ENCODE data around the gene MAP4. TPM values are rescaled to one million over a fixed set of nuclear protein-coding genes. Genes with fewer than 3 reads are reported as not detected.

MAP4 gene
- total RNA-seq, 1 donor from 2014 or later, result 191 TPM

- Histone ChIP-seq H3K27me3 (no peaks in the 10 kb centered on the region), H3K9me3 (no peaks in the 10 kb centered on the region), H3K27ac (no peak overlapping the region), H3K36me3 (peaks cover 89% of the 10 kb centered on the region), H3K4me1 (no peaks in the 10 kb centered on the region), H3K4me3 (no peak overlapping the region)
- no peak for DNase-seq
- TF ChIP-seq CTCF (IDR thresholded peaks at IDR 0.05), result no peak
- no peak for ATAC-seq
- intact Hi-C loops (cut with DNase I), result loop anchor here (10.0 kb wide), 1 partner anchor 307 kb away; no protein-coding TSS in a partner anchor
These were observed 168.3 kb downstream of the MAP4 start for GRCh38 chr3:47847801-47848518.

GRCh38 chr3:47847260-47847659, 169.0 kb downstream of the MAP4 start:
- intact Hi-C loops (cut with DNase I), result loop anchor here (10.0 kb wide), 1 partner anchor 308 kb away; no protein-coding TSS in a partner anchor
- no peaks in the 10 kb centered on the region for H3K9me3 ChIP-seq
- TF ChIP-seq CTCF (IDR thresholded peaks at IDR 0.05), result no peak
- ATAC-seq (no peak), DNase-seq (no peak)
- no peak overlapping the region for H3K27ac ChIP-seq
- peaks cover 94% of the 10 kb centered on the region for H3K36me3 ChIP-seq
- no peak overlapping the region for H3K4me3 ChIP-seq
- no peaks in the 10 kb centered on the region for H3K27me3 ChIP-seq
- no peaks in the 10 kb centered on the region for H3K4me1 ChIP-seq

DNA sequence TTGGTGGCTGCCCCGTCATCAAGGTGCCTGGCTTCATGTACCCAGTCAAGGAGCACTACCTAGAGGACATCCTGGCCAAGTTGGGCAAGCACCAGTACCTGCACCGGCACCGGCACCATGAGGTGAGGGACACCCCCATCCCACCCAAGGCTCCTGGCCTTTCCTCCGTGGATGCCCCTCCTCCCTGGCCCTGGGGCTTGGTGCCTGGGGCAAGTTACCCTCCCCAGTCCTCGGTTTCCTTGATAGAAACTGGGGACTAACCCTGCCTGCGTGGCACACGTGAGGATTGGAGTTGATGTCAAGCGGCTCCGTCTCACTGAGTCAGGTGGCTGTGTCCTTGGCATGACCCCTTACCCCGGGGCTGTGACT, 169.4 kb downstream of the MAP4 start:
- ATAC-seq (no peak), DNase-seq (no peak)
- H3K36me3 ChIP-seq, result peaks cover 97% of the 10 kb centered on the region
- no peaks in the 10 kb centered on the region for H3K4me1 ChIP-seq
- no peak overlapping the region for H3K27ac ChIP-seq
- no peaks in the 10 kb centered on the region for H3K9me3 ChIP-seq
- intact Hi-C loops (cut with DNase I), result loop anchor here (10.0 kb wide), 1 partner anchor 308 kb away; no protein-coding TSS in a partner anchor
- no peak for TF ChIP-seq CTCF (IDR thresholded peaks at IDR 0.05)
- no peak overlapping the region for H3K4me3 ChIP-seq
- H3K27me3 ChIP-seq, result no peaks in the 10 kb centered on the region

DNA sequence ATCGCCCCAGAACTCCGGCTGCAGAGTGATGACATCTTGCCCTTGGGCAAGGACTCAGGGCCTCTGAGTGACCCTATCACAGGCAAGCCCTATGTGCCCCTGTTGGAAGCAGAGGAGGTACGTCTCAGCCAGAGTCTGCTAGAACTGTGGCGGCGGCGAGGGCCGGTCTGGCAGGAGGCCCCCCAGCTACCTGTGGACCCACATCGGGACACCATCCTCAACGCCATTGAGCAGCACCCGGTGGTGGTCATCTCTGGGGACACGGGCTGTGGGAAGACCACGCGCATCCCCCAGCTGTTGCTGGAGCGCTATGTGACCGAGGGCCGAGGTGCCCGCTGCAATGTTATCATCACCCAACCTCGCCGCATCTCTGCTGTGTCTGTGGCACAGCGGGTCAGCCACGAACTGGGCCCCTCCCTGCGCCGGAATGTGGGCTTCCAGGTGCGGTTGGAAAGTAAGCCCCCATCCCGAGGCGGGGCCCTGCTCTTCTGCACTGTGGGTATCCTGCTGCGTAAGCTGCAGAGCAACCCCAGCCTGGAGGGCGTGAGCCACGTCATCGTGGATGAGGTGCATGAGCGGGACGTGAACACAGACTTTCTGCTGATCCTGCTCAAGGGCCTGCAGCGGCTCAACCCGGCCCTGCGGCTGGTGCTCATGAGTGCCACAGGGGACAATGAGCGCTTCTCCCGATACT, 169.9 kb downstream of the MAP4 start:
- no peak for ATAC-seq
- intact Hi-C loops (cut with DNase I), result loop anchor here (10.0 kb wide), 1 partner anchor 308 kb away; no protein-coding TSS in a partner anchor

DNA sequence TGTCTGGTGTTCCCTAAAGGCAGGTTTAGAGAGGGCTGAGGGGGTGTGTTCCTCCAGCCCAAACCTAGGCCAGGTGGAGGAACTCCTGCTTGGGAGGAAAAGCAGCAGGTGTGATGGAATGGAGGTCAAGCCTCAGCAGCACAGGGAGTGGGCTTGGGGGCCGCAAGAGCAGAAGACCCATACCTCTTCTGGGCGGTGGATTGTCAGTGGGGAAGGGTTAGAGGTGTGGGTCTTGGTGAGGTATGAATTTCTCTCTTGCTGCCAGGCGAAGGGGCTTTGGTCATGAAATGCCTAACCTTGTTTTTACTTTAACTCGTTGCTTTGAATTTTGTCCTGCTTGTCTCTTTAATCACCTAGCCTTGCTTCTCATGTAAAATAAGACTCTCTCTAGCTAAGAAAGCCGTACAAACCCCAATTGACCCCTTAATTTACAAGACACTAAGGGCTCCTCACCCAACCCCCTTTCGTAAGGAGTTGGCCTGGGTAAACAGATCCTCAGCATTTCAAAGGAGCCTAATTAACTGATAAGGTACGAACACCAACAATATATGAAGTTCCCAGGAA, 174.3 kb downstream of the MAP4 start:
- Histone ChIP-seq H3K4me1 (no peaks in the 10 kb centered on the region), H3K36me3 (peaks cover 98% of the 10 kb centered on the region), H3K9me3 (no peaks in the 10 kb centered on the region), H3K27me3 (no peaks in the 10 kb centered on the region), H3K4me3 (no peak overlapping the region), H3K27ac (no peak overlapping the region)
- ATAC-seq (no peak), DNase-seq (no peak)
- no peak for TF ChIP-seq CTCF (IDR thresholded peaks at IDR 0.05)
- intact Hi-C loops (cut with DNase I), result loop anchor here (10.0 kb wide), 1 partner anchor 313 kb away; no protein-coding TSS in a partner anchor

More for the DNA sequence above, 169.9 kb downstream of the MAP4 start:
- TF ChIP-seq CTCF (IDR thresholded peaks at IDR 0.05), result no peak
- H3K4me1 ChIP-seq, result no peaks in the 10 kb centered on the region
- no peaks in the 10 kb centered on the region for H3K27me3 ChIP-seq
- no peak for DNase-seq
- no peaks in the 10 kb centered on the region for H3K9me3 ChIP-seq
- H3K27ac ChIP-seq, result no peak overlapping the region
- H3K36me3 ChIP-seq, result peaks cover 98% of the 10 kb centered on the region
- H3K4me3 ChIP-seq, result no peak overlapping the region

Data from upper lobe of right lung (tissue), 1 donor.